Neural progenitor cell (in vitro differentiated cells): ENCODE measurements around the gene KRTAP5-2. TPM values are rescaled to one million over a fixed set of nuclear protein-coding genes. Genes with fewer than 3 reads are reported as not detected.

Experiments used
- DNase-seq: peaks from one replicate; pipeline ENCODE4 v3.0.0-alpha.2; 2016; ENCODE audit warnings: low spot score
- H2AFZ ChIP-seq: fragments of 200-600 bp; sonication (generic); replicated peaks from 2 replicates; pipeline ENCODE4 v1.6.1; 2016; ENCODE audit warnings: antibody characterized with exemption
- H3F3A ChIP-seq: fragments of 200-600 bp; sonication (generic); 2 replicates; pipeline ENCODE4 v1.6.1; 2016; ENCODE audit warnings: antibody characterized with exemption, low read depth
- H3K27ac ChIP-seq: fragments of 200-600 bp; sonication (generic); 2 replicates; pipeline ENCODE4 v1.5.1; 2016; ENCODE audit warnings: mild to moderate bottlenecking
- H3K27me3 ChIP-seq: fragments of 200-600 bp; sonication (generic); 2 replicates; pipeline ENCODE4 v1.6.1; 2016; ENCODE audit warnings: mild to moderate bottlenecking, moderate library complexity
- H3K36me3 ChIP-seq: fragments of 200-600 bp; sonication (generic); 2 replicates; pipeline ENCODE4 v1.5.1; 2016
- H3K4me1 ChIP-seq: fragments of 200-600 bp; sonication (generic); 2 replicates; pipeline ENCODE4 v1.6.1; 2016; ENCODE audit warnings: mixed run types
- H3K4me2 ChIP-seq: fragments of 200-600 bp; sonication (generic); 2 replicates; pipeline ENCODE4 v1.6.1; 2016
- H3K4me3 ChIP-seq: fragments of 200-600 bp; sonication (generic); 2 replicates; pipeline ENCODE4 v1.5.1; 2016
- H3K79me2 ChIP-seq: fragments of 200-600 bp; sonication (generic); 2 replicates; pipeline ENCODE4 v1.6.1; 2016; ENCODE audit warnings: low read depth
- H3K9ac ChIP-seq: fragments of 200-600 bp; sonication (generic); 2 replicates; pipeline ENCODE4 v1.6.1; 2016
- H3K9me3 ChIP-seq: fragments of 200-600 bp; sonication (generic); 2 replicates; pipeline ENCODE4 v1.5.1; 2016; ENCODE audit warnings: low read depth
- H4K20me1 ChIP-seq: fragments of 200-600 bp; sonication (generic); 2 replicates; pipeline ENCODE4 v1.6.1; 2016; ENCODE audit warnings: low read depth
- H3K27ac Mint-ChIP-seq: 3 replicates; pipeline ENCODE4 v1.8.0; 2021; ENCODE audit warnings: mixed read lengths
- H3K27me3 Mint-ChIP-seq: 2 replicates; pipeline ENCODE4 v1.8.0; 2022; ENCODE audit warnings: low read depth, mild to moderate bottlenecking, inconsistent platforms, moderate library complexity, mixed read lengths; ENCODE audit not compliant: insufficient read depth
- H3K36me3 Mint-ChIP-seq: 3 replicates; pipeline ENCODE4 v1.8.0; 2021; ENCODE audit warnings: mixed read lengths
- H3K4me1 Mint-ChIP-seq: 3 replicates; pipeline ENCODE4 v1.8.0; 2021; ENCODE audit warnings: mixed read lengths
- H3K4me3 Mint-ChIP-seq: 3 replicates; pipeline ENCODE4 v1.8.0; 2021; ENCODE audit warnings: mild to moderate bottlenecking, moderate library complexity, mixed read lengths
- H3K9me3 Mint-ChIP-seq: 3 replicates; pipeline ENCODE4 v1.8.0; 2020; ENCODE audit warnings: mixed read lengths
- EZH2 ChIP-seq: fragments of 200-600 bp; sonication (generic); IDR thresholded peaks from 2 replicates; pipeline ENCODE4 v1.6.1; 2017; ENCODE audit warnings: antibody characterized with exemption, mild to moderate bottlenecking, moderate library complexity
- EZH2phosphoT487 ChIP-seq: fragments of 200-600 bp; sonication (generic); IDR thresholded peaks from 2 replicates; pipeline ENCODE4 v1.6.1; 2017; ENCODE audit warnings: antibody characterized with exemption
- total RNA-seq: library from RNA; depleted of rRNA; stranded (reverse); fragments of >200 nt; gene quantifications from 2 replicates; pipeline ENCODE4 v1.2.3, GENCODE V29; 2015; ENCODE audit warnings: low replicate concordance
- TF ChIP-seq, protein P1 (sequence below): fragments of 200-600 bp; sonication (generic); IDR thresholded peaks from 2 replicates; pipeline ENCODE4 v1.5.1; 2017; ENCODE audit warnings: antibody characterized with exemption, mild to moderate bottlenecking

Gene KRTAP5-2
- total RNA-seq, 1 donor from 2014 or later: not detected

- H2AFZ ChIP-seq: no peak overlapping the region
- H3K36me3 ChIP-seq: no peaks in the 10 kb centered on the region
- Mint-ChIP-seq H3K9me3 (no peaks in the 10 kb centered on the region), H3K4me3 (no peak overlapping the region), H3K27ac (no peak overlapping the region), H3K36me3 (no peaks in the 10 kb centered on the region), H3K4me1 (peaks cover 5% of the 10 kb centered on the region), H3K27me3 (peaks cover 6% of the 10 kb centered on the region)
- peaks cover 26% of the 10 kb centered on the region for H3K4me1 ChIP-seq
- H4K20me1 ChIP-seq: peaks cover 5% of the 10 kb centered on the region
- TF ChIP-seq, protein P1, sequence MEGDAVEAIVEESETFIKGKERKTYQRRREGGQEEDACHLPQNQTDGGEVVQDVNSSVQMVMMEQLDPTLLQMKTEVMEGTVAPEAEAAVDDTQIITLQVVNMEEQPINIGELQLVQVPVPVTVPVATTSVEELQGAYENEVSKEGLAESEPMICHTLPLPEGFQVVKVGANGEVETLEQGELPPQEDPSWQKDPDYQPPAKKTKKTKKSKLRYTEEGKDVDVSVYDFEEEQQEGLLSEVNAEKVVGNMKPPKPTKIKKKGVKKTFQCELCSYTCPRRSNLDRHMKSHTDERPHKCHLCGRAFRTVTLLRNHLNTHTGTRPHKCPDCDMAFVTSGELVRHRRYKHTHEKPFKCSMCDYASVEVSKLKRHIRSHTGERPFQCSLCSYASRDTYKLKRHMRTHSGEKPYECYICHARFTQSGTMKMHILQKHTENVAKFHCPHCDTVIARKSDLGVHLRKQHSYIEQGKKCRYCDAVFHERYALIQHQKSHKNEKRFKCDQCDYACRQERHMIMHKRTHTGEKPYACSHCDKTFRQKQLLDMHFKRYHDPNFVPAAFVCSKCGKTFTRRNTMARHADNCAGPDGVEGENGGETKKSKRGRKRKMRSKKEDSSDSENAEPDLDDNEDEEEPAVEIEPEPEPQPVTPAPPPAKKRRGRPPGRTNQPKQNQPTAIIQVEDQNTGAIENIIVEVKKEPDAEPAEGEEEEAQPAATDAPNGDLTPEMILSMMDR: no peak
- no peak for TF ChIP-seq EZH2phosphoT487
- TF ChIP-seq EZH2: no peak
- no peak overlapping the region for H3K27ac ChIP-seq
- H3K4me3 ChIP-seq: no peak overlapping the region
- no peaks in the 10 kb centered on the region for H3K79me2 ChIP-seq
- H3K9me3 ChIP-seq: no peaks in the 10 kb centered on the region
- H3K27me3 ChIP-seq: peaks cover 48% of the 10 kb centered on the region
- H3F3A ChIP-seq: no peaks in the 10 kb centered on the region
- no peak overlapping the region for H3K4me2 ChIP-seq
- no peak overlapping the region for H3K9ac ChIP-seq
- no peak for DNase-seq
These were observed 36.1 kb downstream of the KRTAP5-2 start for GRCh38 chr11:1561955-1562354.

- H3K4me1 ChIP-seq: peaks cover 26% of the 10 kb centered on the region
- peaks cover 6% of the 10 kb centered on the region for H3K27me3 Mint-ChIP-seq
- H3K27me3 ChIP-seq: peaks cover 55% of the 10 kb centered on the region
- no peaks in the 10 kb centered on the region for H3K9me3 ChIP-seq
- no peak overlapping the region for H3K9ac ChIP-seq
- no peak overlapping the region for H3K4me3 Mint-ChIP-seq
- no peak overlapping the region for H2AFZ ChIP-seq
- H3K4me2 ChIP-seq: no peak overlapping the region
- peaks cover 5% of the 10 kb centered on the region for H4K20me1 ChIP-seq
- no peak for DNase-seq
- H3K4me1 Mint-ChIP-seq: peaks cover 3% of the 10 kb centered on the region
- H3K9me3 Mint-ChIP-seq: no peaks in the 10 kb centered on the region
- H3K36me3 ChIP-seq: no peaks in the 10 kb centered on the region
- H3K36me3 Mint-ChIP-seq: no peaks in the 10 kb centered on the region
- H3F3A ChIP-seq: no peaks in the 10 kb centered on the region
- H3K4me3 ChIP-seq: no peak overlapping the region
- H3K27ac ChIP-seq: no peak overlapping the region
- peak overlapping the region; percentile 11 for H3K27ac Mint-ChIP-seq
- TF ChIP-seq, protein P1: no peak
- no peak for TF ChIP-seq EZH2phosphoT487
- no peak for TF ChIP-seq EZH2
- no peaks in the 10 kb centered on the region for H3K79me2 ChIP-seq
These were observed 36.8 kb downstream of the KRTAP5-2 start for GRCh38 chr11:1561266-1561665.

DNA sequence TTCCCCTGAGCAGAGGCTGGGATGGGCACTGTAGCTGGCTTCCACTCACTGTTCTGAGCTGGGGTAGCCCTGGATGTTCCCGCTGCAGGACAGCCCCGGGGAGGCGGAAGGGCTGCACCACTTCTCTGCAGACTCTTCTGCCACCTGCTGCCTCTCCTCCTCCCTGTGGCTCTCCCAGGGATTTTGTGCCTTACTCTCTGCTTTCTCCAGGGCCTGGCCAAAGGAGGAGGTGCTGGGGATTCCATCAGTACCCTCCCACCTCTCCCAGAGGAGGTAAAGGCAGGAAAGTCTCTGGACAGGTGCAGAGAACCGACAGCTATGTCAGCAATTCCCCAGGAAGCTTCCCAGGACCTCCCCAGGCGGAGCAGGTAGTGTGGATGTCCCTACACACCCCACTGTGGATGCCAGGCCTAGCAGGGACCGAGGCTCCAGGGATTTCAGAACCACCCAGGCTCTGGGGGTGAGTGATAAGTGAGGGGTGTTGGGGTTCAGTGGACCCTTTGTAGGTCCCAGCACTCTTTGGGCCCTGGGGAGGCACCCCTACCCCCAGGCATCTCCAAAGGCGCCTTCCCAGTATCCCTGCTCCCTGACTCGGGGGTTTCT lies 37.3 kb downstream of the KRTAP5-2 start:
- H3K27ac Mint-ChIP-seq: no peak overlapping the region
- no peak overlapping the region for H3K4me3 ChIP-seq
- H3K27ac ChIP-seq: no peak overlapping the region
- H3K4me3 Mint-ChIP-seq: no peak overlapping the region
- no peaks in the 10 kb centered on the region for H3K79me2 ChIP-seq
- H3K4me1 Mint-ChIP-seq: peaks cover 3% of the 10 kb centered on the region
- no peaks in the 10 kb centered on the region for H3K36me3 ChIP-seq
- no peaks in the 10 kb centered on the region for H3K9me3 ChIP-seq
- H3K27me3 Mint-ChIP-seq: peaks cover 10% of the 10 kb centered on the region
- peaks cover 59% of the 10 kb centered on the region for H3K27me3 ChIP-seq
- H3K36me3 Mint-ChIP-seq: no peaks in the 10 kb centered on the region
- peaks cover 26% of the 10 kb centered on the region for H3K4me1 ChIP-seq
- no peaks in the 10 kb centered on the region for H3F3A ChIP-seq
- H3K9ac ChIP-seq: no peak overlapping the region
- TF ChIP-seq EZH2: no peak
- TF ChIP-seq, protein P1: no peak
- TF ChIP-seq EZH2phosphoT487: no peak
- no peak for DNase-seq
- H2AFZ ChIP-seq: no peak overlapping the region
- H3K4me2 ChIP-seq: no peak overlapping the region
- peaks cover 5% of the 10 kb centered on the region for H4K20me1 ChIP-seq
- H3K9me3 Mint-ChIP-seq: no peaks in the 10 kb centered on the region
